Stimulated activated CD8-positive, alpha-beta memory T cell treated with anti-CD3 and anti-CD28 coated beads, Interleukin-12 subunit alpha, Interleukin-12 subunit beta, amount 100 ng/mL, for 24 hours (primary cell): ENCODE data around the gene PTPN2.
"Not testable (repeated sequence)": the region's sequence is repeated elsewhere in the genome, so short reads cannot be mapped to it uniquely, and the experiment has no call there.

Source experiments
- DNase-seq: peaks from one replicate; pipeline ENCODE4 v3.0.0-alpha.2; 2020; ENCODE audit errors: extremely low read depth

Gene PTPN2

GRCh38 chr18:12772111-12772510, 111.9 kb downstream of the PTPN2 start:
- DNase-seq, result no peak

GRCh38 chr18:12770469-12771219, 113.4 kb downstream of the PTPN2 start:
- DNase-seq, result no peak

GRCh38 chr18:12769644-12770440, 114.2 kb downstream of the PTPN2 start:
- DNase-seq, result no peak

DNA sequence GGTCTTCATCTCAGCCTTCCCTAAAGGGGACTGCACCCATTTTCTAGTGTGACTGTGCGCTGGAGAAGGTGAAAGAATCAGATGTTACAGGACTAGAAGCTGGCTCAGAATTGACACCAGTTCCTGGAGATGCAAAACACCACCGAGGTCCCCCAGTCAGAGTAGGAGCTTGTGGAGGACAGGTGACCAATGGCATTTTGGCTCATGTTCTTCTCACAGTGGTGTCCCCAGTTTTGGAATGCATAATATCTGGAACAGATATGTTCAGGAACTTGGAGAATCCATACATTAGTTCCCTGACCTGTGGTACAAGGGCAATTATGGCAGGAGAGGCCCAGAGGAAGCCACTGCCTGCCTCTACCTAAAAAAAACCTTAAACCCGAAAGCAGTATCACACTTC, 114.9 kb downstream of the PTPN2 start:
- no peak for DNase-seq

GRCh38 chr18:12768625-12769024, 115.4 kb downstream of the PTPN2 start:
- no peak for DNase-seq

DNA sequence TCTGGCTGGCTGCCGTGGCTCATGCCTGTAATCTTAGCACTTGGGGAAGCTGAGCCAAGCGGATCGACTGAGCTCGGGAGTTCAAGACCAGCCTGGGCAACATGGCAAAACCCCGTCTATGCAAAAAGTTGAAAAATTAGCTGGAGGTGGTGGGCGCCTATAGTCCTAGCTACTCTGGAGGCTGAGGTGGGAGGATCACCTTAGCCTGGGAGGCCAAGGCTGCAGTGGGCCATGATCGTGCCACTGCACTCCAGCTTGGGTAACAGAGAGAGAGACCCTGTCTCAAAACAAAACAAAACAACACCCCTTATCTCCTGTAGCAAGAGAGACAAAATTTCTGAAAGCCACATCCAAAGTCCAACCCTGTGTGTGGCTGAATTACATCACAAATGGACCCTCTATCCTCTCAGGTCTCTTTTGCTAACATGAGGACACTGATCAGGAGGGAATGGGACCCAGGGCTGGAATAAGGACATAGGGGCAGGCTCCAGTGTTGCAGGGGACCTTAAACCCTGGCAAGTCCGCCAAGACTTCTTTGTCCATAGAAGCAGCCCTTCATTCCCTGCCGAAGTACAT, 116.4 kb downstream of the PTPN2 start:
- DNase-seq, result no peak

DNA sequence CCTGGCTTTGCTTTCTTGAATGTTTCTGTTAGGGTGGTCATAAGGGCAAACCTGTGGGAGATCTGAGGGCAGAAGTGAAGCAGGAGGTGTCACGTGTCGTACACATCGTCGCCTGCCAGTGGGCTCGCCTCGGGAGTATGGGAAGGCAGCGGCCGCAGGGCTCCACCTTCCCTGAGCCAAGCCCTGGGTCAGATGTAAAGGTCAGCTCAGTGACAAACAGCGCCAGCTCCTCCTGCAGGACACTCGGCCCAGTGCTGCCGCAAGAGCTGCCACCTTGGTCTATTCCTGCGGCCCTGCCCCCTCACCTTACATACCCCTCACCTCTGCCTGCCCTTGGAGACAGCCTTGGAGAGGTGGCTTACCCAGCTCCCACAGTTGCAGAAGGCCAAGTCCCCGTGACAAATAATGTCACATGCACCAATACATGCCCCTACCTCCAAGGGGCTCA, 117.0 kb downstream of the PTPN2 start:
- DNase-seq, result no peak

GRCh38 chr18:12765586-12765985, 118.5 kb downstream of the PTPN2 start:
- DNase-seq, result no peak

DNA sequence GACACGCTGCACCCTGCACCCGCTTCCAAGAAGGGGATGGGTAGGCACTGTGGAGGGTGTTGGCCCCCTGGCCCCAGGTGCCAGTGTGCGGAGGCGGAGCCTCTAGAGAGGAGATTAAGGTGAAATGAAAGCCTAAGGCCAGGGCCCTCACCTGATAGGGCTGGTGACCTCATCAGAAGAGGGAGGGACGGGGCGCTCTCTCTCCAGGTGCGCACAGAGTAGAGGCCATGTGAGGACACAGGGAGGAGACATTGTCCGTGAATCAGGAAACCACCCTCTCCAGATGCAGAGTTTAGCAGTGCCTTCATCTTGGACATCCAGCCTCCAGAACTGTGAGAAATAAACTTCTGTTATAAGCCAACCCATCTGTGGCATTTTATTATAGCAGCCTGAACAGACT, 118.9 kb downstream of the PTPN2 start:
- no peak for DNase-seq

GRCh38 chr18:12758566-12758965, 125.5 kb downstream of the PTPN2 start:
- not testable (repeated sequence) for DNase-seq

DNA sequence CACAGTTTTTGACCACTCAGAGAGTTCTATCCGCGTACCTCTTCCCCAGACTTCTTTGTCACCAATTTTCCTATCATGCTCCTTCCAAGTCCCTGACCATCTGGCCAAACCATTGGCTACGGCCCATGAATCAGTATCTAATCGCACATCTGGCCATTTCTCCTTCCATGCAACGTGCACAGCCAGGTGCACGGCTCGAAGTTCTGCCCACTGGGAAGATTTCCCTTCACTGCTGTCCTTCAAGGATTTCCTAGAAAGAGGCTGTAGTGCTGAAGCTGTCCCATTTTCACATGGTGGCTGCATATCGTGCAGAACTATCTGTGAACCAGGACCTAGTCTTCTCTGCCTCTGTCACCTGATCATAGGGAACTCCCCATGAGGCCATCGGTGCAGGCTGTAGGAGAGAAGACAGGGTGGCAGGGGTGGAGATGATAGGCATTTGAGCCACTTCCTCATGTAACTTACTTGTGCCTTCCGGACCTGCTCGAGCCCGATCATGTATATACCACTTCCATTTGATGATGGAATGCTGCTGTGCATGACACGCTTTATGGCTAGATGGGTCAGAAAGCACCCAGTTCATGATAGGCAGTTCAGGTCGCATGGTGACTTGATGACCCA, 127.3 kb downstream of the PTPN2 start:
- not testable (repeated sequence) for DNase-seq

DNA sequence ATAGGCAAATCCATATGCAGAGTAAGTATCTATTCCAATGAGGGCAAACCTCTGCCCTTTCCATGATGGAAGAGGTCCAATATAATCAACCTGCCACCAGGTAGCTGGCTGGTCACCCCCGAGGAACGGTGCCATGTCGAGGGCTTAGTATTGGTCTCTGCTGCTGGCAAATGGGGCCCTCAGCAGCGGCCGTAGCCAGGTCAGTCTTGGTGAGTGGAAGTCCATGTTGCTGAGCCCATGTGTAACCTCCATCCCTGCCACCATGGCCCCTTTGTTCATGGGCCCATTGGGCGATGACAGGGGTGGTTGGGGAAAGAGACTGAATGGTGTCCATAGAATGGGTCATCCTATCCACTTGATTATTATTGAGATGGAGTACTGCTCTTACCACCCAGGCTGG, 128.4 kb downstream of the PTPN2 start:
- not testable (repeated sequence) for DNase-seq

DNA sequence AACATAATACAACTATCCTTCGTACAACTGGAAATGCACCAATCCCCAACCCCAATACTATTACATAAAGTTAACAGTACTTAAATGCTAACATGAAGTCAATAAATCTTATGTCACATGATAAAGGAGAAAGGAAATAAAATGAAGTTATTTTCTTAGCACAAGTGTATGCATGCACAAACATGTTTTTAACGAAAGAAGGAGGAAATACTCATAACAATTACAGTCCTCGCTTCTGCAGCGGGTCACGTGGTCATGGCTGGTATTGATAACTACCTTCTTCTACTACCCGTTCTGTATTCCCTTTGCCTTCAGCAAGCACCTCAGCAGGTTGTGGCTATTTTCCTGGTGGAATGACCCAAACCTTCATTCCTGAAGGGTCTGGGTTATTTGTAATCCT, 129.5 kb downstream of the PTPN2 start:
- DNase-seq, result no peak

- no peak for DNase-seq
Measured at GRCh38 chr18:12751891-12752290, 132.1 kb downstream of the PTPN2 start.

DNA sequence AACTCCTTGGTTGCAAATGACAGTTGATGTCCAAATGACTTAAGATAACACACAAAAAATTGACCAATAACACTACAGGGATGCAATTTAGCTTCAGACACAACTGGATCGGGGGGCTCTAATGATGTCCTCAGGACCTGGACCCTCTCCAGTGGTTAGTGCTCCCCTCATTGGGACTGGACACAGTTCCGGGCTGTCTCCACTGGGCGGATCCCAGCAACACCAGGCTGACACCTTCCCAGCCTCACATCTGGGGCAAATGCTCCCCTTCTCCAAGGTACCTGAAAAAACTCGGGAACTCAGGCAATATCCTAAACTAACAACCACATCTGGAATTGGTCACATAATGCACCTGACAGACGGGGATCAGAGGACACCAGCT, 132.5 kb downstream of the PTPN2 start:
- DNase-seq, result no peak

DNA sequence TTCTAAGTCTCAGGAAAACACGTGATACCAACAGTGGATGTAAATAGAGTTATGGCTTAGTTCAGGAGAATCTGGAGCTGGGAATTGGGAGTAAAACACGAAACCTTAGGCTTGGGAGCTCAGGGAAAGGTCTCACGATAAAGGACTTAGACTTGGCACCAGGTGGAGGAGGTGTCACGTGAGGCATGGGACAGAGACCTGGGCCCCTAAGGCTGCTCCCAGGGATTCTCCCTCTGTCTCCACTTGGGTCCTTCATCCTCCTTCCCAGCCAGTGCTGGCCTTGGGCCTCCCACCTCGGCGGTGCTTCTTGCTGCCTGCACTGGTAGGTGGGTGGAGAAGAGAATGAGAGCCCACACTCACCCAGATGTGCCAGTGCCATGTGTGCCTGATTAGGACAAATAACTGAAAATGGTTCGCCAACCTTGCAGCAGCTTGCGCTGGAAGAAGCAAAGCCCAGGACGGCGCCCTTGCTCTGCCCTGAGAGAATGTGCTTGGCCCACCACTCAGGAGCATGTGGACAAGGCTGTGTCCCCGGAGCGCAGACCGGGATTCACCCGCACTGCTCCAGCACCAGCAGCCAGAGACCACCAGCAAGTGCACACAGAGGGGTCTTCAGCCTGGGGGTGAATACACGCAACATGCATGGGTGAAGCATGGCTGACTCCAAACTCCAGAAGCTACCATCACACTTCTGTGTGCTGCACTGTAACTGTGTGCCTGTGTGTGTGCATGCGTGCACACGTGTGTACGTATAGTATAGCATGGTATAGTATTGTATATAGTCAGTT, 133.1 kb downstream of the PTPN2 start:
- DNase-seq, result no peak

DNA sequence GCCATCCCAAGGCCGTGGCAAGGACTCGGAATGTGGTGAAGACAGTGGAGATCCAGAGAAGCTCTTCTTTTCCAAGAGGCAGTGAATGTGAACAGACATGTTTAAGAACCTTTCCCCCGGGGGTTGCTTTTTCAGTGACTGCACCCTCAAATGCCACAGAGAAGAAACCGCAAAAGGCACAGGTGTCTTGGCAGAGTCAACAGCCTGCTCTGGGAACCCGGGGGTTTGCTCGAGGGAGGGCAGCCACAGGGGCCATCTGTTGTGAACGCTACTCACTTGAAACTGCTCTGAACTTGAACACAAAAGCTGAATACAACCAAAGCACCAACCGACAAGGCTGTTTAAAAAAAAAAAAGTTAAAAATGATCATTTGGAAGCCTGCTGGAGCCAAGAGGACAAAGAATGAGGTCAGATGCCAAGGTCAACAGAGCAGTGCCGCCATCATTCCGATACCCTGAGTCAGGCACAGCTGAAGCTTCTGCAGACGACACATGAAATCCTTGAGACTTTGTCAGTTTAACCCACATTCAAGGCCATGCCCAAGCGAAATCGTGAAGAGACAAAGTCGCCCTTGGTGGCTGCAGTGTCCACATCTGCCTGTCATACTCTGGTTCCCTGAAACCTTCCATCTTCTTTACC, 133.8 kb downstream of the PTPN2 start:
- no peak for DNase-seq

GRCh38 chr18:12749121-12749520, 134.9 kb downstream of the PTPN2 start:
- DNase-seq, result no peak

- no peak for DNase-seq
Measured at GRCh38 chr18:12748671-12749070, 135.4 kb downstream of the PTPN2 start.

DNA sequence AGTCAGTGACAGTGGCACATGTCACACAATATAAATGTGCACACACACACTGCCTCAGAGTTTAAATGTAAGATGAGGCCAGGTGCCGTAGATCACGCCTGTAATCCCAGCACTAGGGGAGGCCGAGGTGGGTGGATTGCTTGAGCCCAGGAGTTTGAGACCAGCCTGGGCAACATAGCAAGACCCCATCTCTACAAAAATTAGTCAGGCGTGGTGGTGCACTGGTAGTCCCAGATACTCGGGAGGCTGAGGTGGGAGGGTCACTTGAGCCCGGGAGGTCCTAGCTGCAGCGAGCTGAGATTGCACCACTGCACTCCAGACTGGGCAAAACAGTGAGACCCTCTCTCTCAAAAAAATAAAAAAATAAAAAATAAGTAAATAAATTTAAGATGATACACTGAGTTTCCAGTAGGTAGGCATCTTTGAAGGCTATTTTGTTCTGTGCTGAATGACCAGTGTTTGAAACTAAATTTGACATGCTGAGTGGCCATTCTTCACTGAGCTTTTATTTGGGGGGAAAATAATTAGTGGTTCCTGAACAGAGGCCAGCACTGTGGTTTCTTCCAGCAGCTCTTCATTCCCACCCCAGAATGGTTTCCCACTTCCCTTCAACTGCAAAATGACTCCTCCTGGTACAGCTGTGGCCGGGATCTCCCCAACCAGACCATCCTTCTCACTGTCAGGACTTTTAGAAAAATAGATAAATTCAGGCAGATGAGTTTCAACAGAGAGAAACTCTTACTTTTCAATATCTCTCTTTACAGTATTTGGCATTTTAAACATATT, 136.3 kb downstream of the PTPN2 start:
- no peak for DNase-seq
